Central memory CD8-positive, alpha-beta T cell (primary cell): ENCODE results near the gene FNBP1.
A peak's percentile ranks its signal among the peaks of the same experiment; 100 is the strongest.
"Not testable (repeated sequence)": the region's sequence is repeated elsewhere in the genome, so short reads cannot be mapped to it uniquely, and the experiment has no call there.

Source experiments
- ATAC-seq: fragments of 150-1000 bp; cut with Tn5 transposase; replicated peaks from 2 replicates; pipeline ENCODE4 v1.10.0; 2022; ENCODE audit warnings: mild to moderate bottlenecking, moderate FRiP score, moderate number of reproducible peaks; ENCODE audit not compliant: poor library complexity, severe bottlenecking; ENCODE audit errors: extremely low read depth
- DNase-seq, 2 donors: peaks; one replicate each; pipeline ENCODE4 v3.0.0; 2021; ENCODE audit warnings: low spot score in 2 of 2
- H3K27ac Mint-ChIP-seq: one replicate; pipeline ENCODE4 v1.8.0; 2022; ENCODE audit warnings: low read depth, mild to moderate bottlenecking, moderate library complexity, mixed read lengths
- H3K27me3 Mint-ChIP-seq: one replicate; pipeline ENCODE4 v1.8.0; 2022; ENCODE audit warnings: mixed read lengths
- H3K36me3 Mint-ChIP-seq: one replicate; pipeline ENCODE4 v1.8.0; 2022; ENCODE audit warnings: mild to moderate bottlenecking, moderate library complexity, mixed read lengths; ENCODE audit not compliant: insufficient read depth
- H3K4me1 Mint-ChIP-seq: one replicate; pipeline ENCODE4 v1.8.0; 2022; ENCODE audit warnings: mixed read lengths
- H3K4me3 Mint-ChIP-seq: one replicate; pipeline ENCODE4 v1.8.0; 2022; ENCODE audit warnings: mild to moderate bottlenecking, moderate library complexity, mixed read lengths
- H3K9me3 Mint-ChIP-seq: one replicate; pipeline ENCODE4 v1.8.0; 2022; ENCODE audit warnings: mixed read lengths

FNBP1 gene

GRCh38 chr9:130009546-130009945 lies 33.4 kb downstream of the FNBP1 start:
- Mint-ChIP-seq H3K4me1 (peaks cover 75% of the 10 kb centered on the region), H3K36me3 (peaks cover 45% of the 10 kb centered on the region), H3K27ac (peak overlapping the region; percentile 98), H3K4me3 (peak overlapping the region; percentile 55)
- not testable (repeated sequence) for H3K9me3 Mint-ChIP-seq, ATAC-seq, H3K27me3 Mint-ChIP-seq, DNase-seq

GRCh38 chr9:130008538-130008937 lies 34.5 kb downstream of the FNBP1 start:
- H3K4me3 Mint-ChIP-seq, result peak overlapping the region; percentile 60

GRCh38 chr9:130006952-130007351 lies 36.0 kb downstream of the FNBP1 start:
- Mint-ChIP-seq H3K27ac (peak overlapping the region; percentile 98), H3K4me1 (peaks cover 63% of the 10 kb centered on the region), H3K4me3 (peak overlapping the region; percentile 60), H3K36me3 (peaks cover 40% of the 10 kb centered on the region)
- not testable (repeated sequence) for H3K9me3 Mint-ChIP-seq, H3K27me3 Mint-ChIP-seq, DNase-seq, ATAC-seq

More at GRCh38 chr9:130008538-130008937, 34.5 kb downstream of the FNBP1 start:
- ATAC-seq (no peak), DNase-seq (no peak)
- peaks cover 69% of the 10 kb centered on the region for H3K4me1 Mint-ChIP-seq
- H3K36me3 Mint-ChIP-seq, result peaks cover 39% of the 10 kb centered on the region
- H3K27ac Mint-ChIP-seq, result peak overlapping the region; percentile 98
- H3K9me3 Mint-ChIP-seq, result no peaks in the 10 kb centered on the region
- no peaks in the 10 kb centered on the region for H3K27me3 Mint-ChIP-seq

- DNase-seq (no peak), ATAC-seq (no peak)
- Mint-ChIP-seq H3K36me3 (peaks cover 41% of the 10 kb centered on the region), H3K27ac (peak overlapping the region; percentile 98), H3K4me3 (peak overlapping the region; percentile 52), H3K4me1 (peaks cover 56% of the 10 kb centered on the region), H3K9me3 (no peaks in the 10 kb centered on the region), H3K27me3 (no peaks in the 10 kb centered on the region)
Measured at GRCh38 chr9:130003943-130004552, 38.9 kb downstream of the FNBP1 start.

GRCh38 chr9:130002320-130002719 lies 40.7 kb downstream of the FNBP1 start:
- ATAC-seq (no peak), DNase-seq (no peak)
- no peak overlapping the region for H3K4me3 Mint-ChIP-seq
- H3K9me3 Mint-ChIP-seq, result no peaks in the 10 kb centered on the region
- peak overlapping the region; percentile 98 for H3K27ac Mint-ChIP-seq
- peaks cover 54% of the 10 kb centered on the region for H3K4me1 Mint-ChIP-seq
- no peaks in the 10 kb centered on the region for H3K27me3 Mint-ChIP-seq
- H3K36me3 Mint-ChIP-seq, result peaks cover 37% of the 10 kb centered on the region

- H3K4me3 Mint-ChIP-seq, result peak overlapping the region; percentile 57
- no peaks in the 10 kb centered on the region for H3K9me3 Mint-ChIP-seq
- DNase-seq, result no peak
Measured at GRCh38 chr9:130001190-130001589, 41.8 kb downstream of the FNBP1 start.

GRCh38 chr9:129999141-129999510 lies 43.9 kb downstream of the FNBP1 start:
- no peaks in the 10 kb centered on the region for H3K27me3 Mint-ChIP-seq
- no peak for ATAC-seq
- DNase-seq, result no peak
- peaks cover 36% of the 10 kb centered on the region for H3K36me3 Mint-ChIP-seq
- H3K4me3 Mint-ChIP-seq, result peak overlapping the region; percentile 49
- H3K27ac Mint-ChIP-seq, result peak overlapping the region; percentile 82
- no peaks in the 10 kb centered on the region for H3K9me3 Mint-ChIP-seq
- H3K4me1 Mint-ChIP-seq, result peaks cover 66% of the 10 kb centered on the region

More at GRCh38 chr9:130001190-130001589, 41.8 kb downstream of the FNBP1 start:
- Mint-ChIP-seq H3K4me1 (peaks cover 50% of the 10 kb centered on the region), H3K36me3 (peaks cover 31% of the 10 kb centered on the region), H3K27me3 (no peaks in the 10 kb centered on the region), H3K27ac (peak overlapping the region; percentile 82)
- peak; percentile 57 for ATAC-seq

GRCh38 chr9:129998491-129999140 lies 44.4 kb downstream of the FNBP1 start:
- H3K27me3 Mint-ChIP-seq, result no peaks in the 10 kb centered on the region
- peaks cover 37% of the 10 kb centered on the region for H3K36me3 Mint-ChIP-seq
- peak; percentile 41 for ATAC-seq
- no peak for DNase-seq
- H3K4me3 Mint-ChIP-seq, result peak overlapping the region; percentile 49
- no peaks in the 10 kb centered on the region for H3K9me3 Mint-ChIP-seq
- peak overlapping the region; percentile 82 for H3K27ac Mint-ChIP-seq
- peaks cover 71% of the 10 kb centered on the region for H3K4me1 Mint-ChIP-seq

GRCh38 chr9:129997706-129998105 lies 45.3 kb downstream of the FNBP1 start:
- H3K9me3 Mint-ChIP-seq, H3K27me3 Mint-ChIP-seq, DNase-seq, ATAC-seq, H3K4me3 Mint-ChIP-seq: not testable (repeated sequence)
- H3K27ac Mint-ChIP-seq, result peak overlapping the region; percentile 82
- peaks cover 67% of the 10 kb centered on the region for H3K4me1 Mint-ChIP-seq
- peaks cover 35% of the 10 kb centered on the region for H3K36me3 Mint-ChIP-seq

- H3K36me3 Mint-ChIP-seq, result peaks cover 40% of the 10 kb centered on the region
- no peaks in the 10 kb centered on the region for H3K27me3 Mint-ChIP-seq
- H3K4me1 Mint-ChIP-seq, result peaks cover 70% of the 10 kb centered on the region
Measured at GRCh38 chr9:129996161-129996830, 46.7 kb downstream of the FNBP1 start.

GRCh38 chr9:129995409-129996160 lies 47.4 kb downstream of the FNBP1 start:
- DNase-seq (no peak), ATAC-seq (peak; percentile 25)
- H3K27me3 Mint-ChIP-seq, result no peaks in the 10 kb centered on the region
- peak overlapping the region; percentile 69 for H3K4me3 Mint-ChIP-seq
- H3K9me3 Mint-ChIP-seq, result no peaks in the 10 kb centered on the region
- H3K4me1 Mint-ChIP-seq, result peaks cover 70% of the 10 kb centered on the region
- H3K36me3 Mint-ChIP-seq, result peaks cover 44% of the 10 kb centered on the region
- peak overlapping the region; percentile 91 for H3K27ac Mint-ChIP-seq

More at GRCh38 chr9:129996161-129996830, 46.7 kb downstream of the FNBP1 start:
- Mint-ChIP-seq H3K4me3 (peak overlapping the region; percentile 69), H3K27ac (peak overlapping the region; percentile 91), H3K9me3 (no peaks in the 10 kb centered on the region)
- ATAC-seq (no peak), DNase-seq (no peak)

- H3K27me3 Mint-ChIP-seq, result no peaks in the 10 kb centered on the region
- DNase-seq (no peak), ATAC-seq (no peak)
- no peaks in the 10 kb centered on the region for H3K9me3 Mint-ChIP-seq
- peak overlapping the region; percentile 91 for H3K27ac Mint-ChIP-seq
- H3K36me3 Mint-ChIP-seq, result peaks cover 44% of the 10 kb centered on the region
- peak overlapping the region; percentile 69 for H3K4me3 Mint-ChIP-seq
- H3K4me1 Mint-ChIP-seq, result peaks cover 70% of the 10 kb centered on the region
Measured at GRCh38 chr9:129994882-129995281, 48.1 kb downstream of the FNBP1 start.
